Stimulated activated CD8-positive, alpha-beta memory T cell treated with anti-CD3 and anti-CD28 coated beads, Interleukin-12 subunit alpha, Interleukin-12 subunit beta, amount 100 ng/mL, for 24 hours (primary cell): ENCODE measurements around the gene HIGD1C.
"Not testable (repeated sequence)": the region's sequence is repeated elsewhere in the genome, so short reads cannot be mapped to it uniquely, and the experiment has no call there.

Source experiments
- DNase-seq: peaks from one replicate; pipeline ENCODE4 v3.0.0-alpha.2; 2020; ENCODE audit errors: extremely low read depth

Gene HIGD1C

GRCh38 chr12:50933459-50934124, 18.8 kb upstream of the HIGD1C start:
- no peak for DNase-seq

- no peak for DNase-seq
Observed at GRCh38 chr12:50934371-50934851, 17.9 kb upstream of the HIGD1C start.

GRCh38 chr12:50934981-50935807, 17.1 kb upstream of the HIGD1C start:
- no peak for DNase-seq

- DNase-seq = no peak
Observed at GRCh38 chr12:50936821-50937530, 15.4 kb upstream of the HIGD1C start.

GRCh38 chr12:50937653-50938052, 14.7 kb upstream of the HIGD1C start:
- DNase-seq = no peak

GRCh38 chr12:50947933-50948626, 4.3 kb upstream of the HIGD1C start:
- no peak for DNase-seq

- DNase-seq = no peak
Observed at GRCh38 chr12:50948798-50949197, 3.5 kb upstream of the HIGD1C start.

GRCh38 chr12:50949801-50950302, 2.5 kb upstream of the HIGD1C start:
- no peak for DNase-seq

GRCh38 chr12:50951112-50951511, 1.2 kb upstream of the HIGD1C start:
- no peak for DNase-seq

GRCh38 chr12:50953047-50953446, 703 bp downstream of the HIGD1C start:
- no peak for DNase-seq

- not testable (repeated sequence) for DNase-seq
Observed at GRCh38 chr12:50954789-50955188, 2.4 kb downstream of the HIGD1C start.

GRCh38 chr12:50955288-50955687, 2.9 kb downstream of the HIGD1C start:
- no peak for DNase-seq

GRCh38 chr12:50955697-50956096, 3.4 kb downstream of the HIGD1C start:
- DNase-seq = no peak

GRCh38 chr12:50960130-50960529, 7.8 kb downstream of the HIGD1C start:
- DNase-seq = no peak

GRCh38 chr12:50961708-50962107, 9.4 kb downstream of the HIGD1C start:
- DNase-seq = no peak

GRCh38 chr12:50964432-50964831, 12.1 kb downstream of the HIGD1C start:
- no peak for DNase-seq

GRCh38 chr12:50971946-50972345, 19.6 kb downstream of the HIGD1C start:
- DNase-seq = no peak

- DNase-seq = no peak
Observed at GRCh38 chr12:50979369-50980052, 27.2 kb downstream of the HIGD1C start.

GRCh38 chr12:50980545-50980944, 28.2 kb downstream of the HIGD1C start:
- DNase-seq = no peak

GRCh38 chr12:50981319-50982239, 29.2 kb downstream of the HIGD1C start:
- no peak for DNase-seq
